Skeletal muscle satellite cell (primary cell): ENCODE measurements around the gene APLN.

Experiments used
- H3K27me3 ChIP-seq: 2 replicates; pipeline ENCODE4 v1.7.0; 2013; ENCODE audit warnings: low read length; ENCODE audit not compliant: control insufficient read depth, insufficient read depth
- H3K36me3 ChIP-seq: 2 replicates; pipeline ENCODE4 v1.7.0; 2013; ENCODE audit warnings: mild to moderate bottlenecking, control low read depth, low read length; ENCODE audit not compliant: insufficient read depth
- H3K4me1 ChIP-seq: 2 replicates; pipeline ENCODE4 v1.7.0; 2013; ENCODE audit warnings: low read length; ENCODE audit not compliant: control insufficient read depth, insufficient read depth
- H3K4me2 ChIP-seq: 2 replicates; pipeline ENCODE4 v1.7.0; 2013; ENCODE audit warnings: mild to moderate bottlenecking, low read length
- H3K4me3 ChIP-seq: 2 replicates; pipeline ENCODE4 v1.7.0; 2013; ENCODE audit warnings: low read length
- H3K9ac ChIP-seq: 2 replicates; pipeline ENCODE4 v1.7.0; 2013; ENCODE audit warnings: mild to moderate bottlenecking, low read depth, low read length, moderate library complexity
- H3K9me3 ChIP-seq: replicated peaks from 2 replicates; pipeline ENCODE4 v1.7.0; 2013; ENCODE audit warnings: mild to moderate bottlenecking, control low read depth, low read length

APLN gene

DNA sequence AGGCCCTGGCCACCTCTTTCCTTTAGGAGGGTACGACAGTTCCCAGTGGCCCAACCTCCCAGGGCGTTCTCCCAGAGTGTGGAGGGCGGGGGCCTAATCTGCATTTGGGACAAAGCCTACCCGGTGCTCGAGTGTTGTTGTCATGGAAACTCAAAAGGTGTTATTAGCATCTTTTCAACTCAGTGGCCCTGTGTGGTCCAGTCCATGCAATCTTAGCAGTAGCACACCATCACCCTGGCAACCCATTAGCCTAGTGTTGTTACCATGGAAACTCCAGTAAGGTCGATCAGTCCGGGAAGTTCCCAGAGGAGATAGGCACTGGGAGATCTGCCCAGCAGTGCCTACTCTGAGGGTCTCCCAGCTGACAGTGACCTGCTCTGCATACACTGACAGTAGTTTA lies 20.2 kb downstream of the APLN start:
- Histone ChIP-seq H3K9ac (no peak overlapping the region), H3K36me3 (no peaks in the 10 kb centered on the region), H3K4me1 (no peaks in the 10 kb centered on the region), H3K4me2 (no peak overlapping the region), H3K4me3 (no peak overlapping the region), H3K9me3 (no peaks in the 10 kb centered on the region), H3K27me3 (peaks cover 5% of the 10 kb centered on the region)

DNA sequence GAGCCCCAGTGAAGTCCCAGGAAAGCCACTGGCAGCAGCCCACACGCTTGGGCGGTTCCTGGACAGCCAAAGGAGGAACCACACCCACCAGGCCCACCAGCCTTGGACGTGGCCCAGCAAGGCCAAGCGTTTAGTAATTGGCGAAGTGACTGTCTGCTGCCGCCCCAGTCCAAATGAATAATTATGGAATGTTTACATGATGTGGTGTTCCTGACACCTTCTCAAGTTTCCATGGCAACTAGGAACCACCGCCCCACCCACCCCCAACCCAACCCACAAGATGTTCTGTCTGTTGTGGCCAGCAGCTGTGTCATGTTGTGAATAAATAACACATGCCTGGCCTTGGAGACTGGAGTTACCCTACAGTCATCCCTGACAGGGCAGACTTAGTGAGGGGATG lies 22.3 kb downstream of the APLN start:
- no peak overlapping the region for H3K9ac ChIP-seq
- no peak overlapping the region for H3K4me3 ChIP-seq
- no peak overlapping the region for H3K4me2 ChIP-seq
- H3K9me3 ChIP-seq: no peaks in the 10 kb centered on the region
- H3K4me1 ChIP-seq: no peaks in the 10 kb centered on the region
- H3K36me3 ChIP-seq: no peaks in the 10 kb centered on the region
- H3K27me3 ChIP-seq: peaks cover 5% of the 10 kb centered on the region

DNA sequence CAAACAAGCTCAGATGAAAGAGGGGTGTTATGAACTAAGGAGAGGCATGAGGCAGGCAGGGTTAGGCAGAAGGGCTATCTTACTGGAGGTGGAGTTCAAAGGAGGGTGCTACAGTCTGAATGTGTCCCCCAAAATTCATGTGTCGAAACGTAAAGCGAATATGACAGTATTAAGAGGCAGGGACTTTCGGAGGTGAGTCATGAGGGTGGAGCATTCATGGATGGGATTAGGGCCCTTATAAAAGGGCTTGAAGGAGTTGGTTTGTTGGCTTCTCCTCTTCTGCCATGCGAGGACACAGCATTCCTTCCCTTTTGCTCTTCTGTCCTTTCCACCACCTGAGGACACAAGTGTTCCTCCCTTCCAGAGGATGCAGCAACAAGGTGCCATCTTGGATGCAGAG lies 22.9 kb downstream of the APLN start:
- Histone ChIP-seq H3K9me3 (no peaks in the 10 kb centered on the region), H3K36me3 (no peaks in the 10 kb centered on the region), H3K9ac (no peak overlapping the region), H3K4me3 (no peak overlapping the region), H3K27me3 (peaks cover 5% of the 10 kb centered on the region), H3K4me1 (no peaks in the 10 kb centered on the region), H3K4me2 (no peak overlapping the region)

DNA sequence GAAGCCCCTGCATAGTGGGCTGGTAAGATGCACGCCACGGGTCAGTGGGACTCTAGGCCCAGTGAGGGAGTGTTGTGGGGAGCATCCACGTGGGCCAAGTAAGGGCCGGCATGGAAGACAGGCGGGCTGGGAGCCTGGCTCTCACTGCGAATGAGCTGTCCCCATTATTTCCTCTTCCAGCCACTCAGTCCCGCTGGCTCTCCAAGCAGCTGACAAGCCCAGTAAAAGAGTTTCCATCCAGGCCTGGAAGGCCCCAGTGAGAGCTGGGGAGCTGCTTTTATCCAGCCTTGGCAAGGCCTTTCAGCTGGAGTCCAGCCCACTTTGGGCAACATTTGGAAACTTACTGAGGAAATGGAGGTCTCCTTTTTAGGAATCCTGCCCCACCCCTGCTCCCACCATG lies 24.9 kb downstream of the APLN start:
- no peak overlapping the region for H3K4me3 ChIP-seq
- H3K4me2 ChIP-seq: no peak overlapping the region
- H3K4me1 ChIP-seq: no peaks in the 10 kb centered on the region
- no peaks in the 10 kb centered on the region for H3K9me3 ChIP-seq
- H3K36me3 ChIP-seq: no peaks in the 10 kb centered on the region
- H3K9ac ChIP-seq: no peak overlapping the region
- no peaks in the 10 kb centered on the region for H3K27me3 ChIP-seq

DNA sequence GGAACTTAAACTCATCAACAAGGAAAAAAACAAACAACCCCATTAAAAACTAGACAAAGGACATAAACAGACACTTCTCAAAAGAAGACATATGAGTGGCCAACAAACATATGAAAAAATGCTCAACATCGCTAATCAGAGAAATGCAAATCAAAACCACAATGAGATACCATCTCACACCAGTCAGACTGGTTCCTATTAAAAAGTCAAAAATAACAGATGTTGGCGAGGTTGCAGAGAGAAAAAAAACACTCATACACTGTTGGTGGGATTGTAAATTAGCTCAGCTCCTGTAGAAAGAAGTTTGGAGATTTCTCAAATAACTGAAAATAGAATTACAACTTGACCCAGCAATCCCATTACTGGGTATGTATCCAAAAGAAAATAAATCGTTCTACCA lies 28.7 kb downstream of the APLN start:
- Histone ChIP-seq H3K36me3 (no peaks in the 10 kb centered on the region), H3K9ac (no peak overlapping the region), H3K4me3 (no peak overlapping the region), H3K4me2 (no peak overlapping the region), H3K27me3 (peaks cover 3% of the 10 kb centered on the region), H3K9me3 (no peaks in the 10 kb centered on the region), H3K4me1 (no peaks in the 10 kb centered on the region)

DNA sequence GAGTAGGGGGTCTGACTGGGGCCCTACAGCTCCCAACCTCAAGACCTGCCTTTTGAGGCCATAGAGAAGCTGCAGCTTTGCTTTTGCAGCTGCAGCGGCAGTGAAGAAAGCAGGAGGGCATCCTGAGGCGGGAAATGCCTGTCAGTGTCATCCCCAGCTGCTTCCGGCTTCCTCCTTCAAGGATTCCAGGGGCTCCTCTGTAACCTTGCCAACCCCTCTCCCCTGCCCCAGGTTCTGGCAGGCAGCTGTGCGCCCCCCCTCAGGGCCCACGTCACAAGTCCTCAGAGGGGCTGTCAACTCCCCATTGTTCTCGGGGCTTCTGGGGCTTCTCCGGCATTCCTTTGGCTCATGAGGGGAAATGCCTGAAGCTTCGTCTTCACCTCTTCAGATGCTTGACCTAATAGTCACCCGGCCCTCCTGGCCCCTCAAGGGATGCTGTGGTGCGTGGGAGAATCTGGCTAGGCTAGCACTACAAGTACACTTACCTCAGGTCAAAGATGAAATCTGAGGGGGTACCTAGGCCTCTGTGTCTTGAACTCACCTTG lies 31.9 kb downstream of the APLN start:
- Histone ChIP-seq H3K36me3 (no peaks in the 10 kb centered on the region), H3K27me3 (peaks cover 3% of the 10 kb centered on the region), H3K9ac (no peak overlapping the region), H3K4me3 (no peak overlapping the region), H3K4me2 (no peak overlapping the region), H3K4me1 (no peaks in the 10 kb centered on the region), H3K9me3 (no peaks in the 10 kb centered on the region)

DNA sequence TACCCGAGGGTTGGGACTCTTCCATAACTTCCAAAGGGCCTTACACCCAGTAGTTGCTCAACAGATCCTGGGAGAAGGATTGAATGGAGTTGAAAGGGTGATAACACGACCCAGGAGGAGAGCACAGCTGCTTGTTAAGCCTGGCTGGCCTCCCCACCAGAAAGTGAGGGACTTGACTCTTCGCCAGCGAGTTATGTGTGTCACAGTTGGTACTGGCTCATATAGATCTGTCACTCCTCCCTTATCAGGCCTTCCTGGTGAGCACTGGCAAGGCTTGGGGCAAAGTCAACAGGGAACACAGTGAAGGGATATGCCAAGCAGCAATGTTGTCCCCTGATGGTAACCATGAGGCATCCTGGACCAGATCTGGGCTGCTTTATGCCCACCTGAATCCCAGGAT lies 35.8 kb downstream of the APLN start:
- H3K9ac ChIP-seq: no peak overlapping the region
- H3K36me3 ChIP-seq: no peaks in the 10 kb centered on the region
- no peaks in the 10 kb centered on the region for H3K4me1 ChIP-seq
- H3K27me3 ChIP-seq: peaks cover 7% of the 10 kb centered on the region
- no peak overlapping the region for H3K4me2 ChIP-seq
- H3K9me3 ChIP-seq: no peaks in the 10 kb centered on the region
- no peak overlapping the region for H3K4me3 ChIP-seq

DNA sequence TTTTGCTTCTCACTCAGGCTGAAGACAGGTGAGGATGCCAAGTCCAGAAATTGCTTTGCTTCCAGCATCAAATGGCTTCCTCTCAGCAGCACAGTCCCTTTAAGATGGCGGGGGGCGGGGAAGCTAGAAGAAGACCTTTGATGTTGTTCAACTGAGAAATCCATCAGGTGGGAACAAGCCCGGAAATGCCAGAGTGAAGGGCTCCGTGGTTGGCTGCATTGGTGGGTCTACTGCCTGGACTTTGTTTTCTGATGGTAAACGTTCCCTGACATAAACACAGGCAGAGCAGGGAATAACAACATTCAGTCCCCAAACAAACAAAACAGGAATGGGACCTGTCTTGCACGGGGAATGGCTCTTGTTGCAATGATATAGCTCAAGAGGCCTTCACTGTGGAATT lies 37.3 kb downstream of the APLN start:
- Histone ChIP-seq H3K4me1 (no peaks in the 10 kb centered on the region), H3K9ac (no peak overlapping the region), H3K9me3 (no peaks in the 10 kb centered on the region), H3K4me3 (no peak overlapping the region), H3K36me3 (no peaks in the 10 kb centered on the region), H3K27me3 (peaks cover 7% of the 10 kb centered on the region), H3K4me2 (no peak overlapping the region)

DNA sequence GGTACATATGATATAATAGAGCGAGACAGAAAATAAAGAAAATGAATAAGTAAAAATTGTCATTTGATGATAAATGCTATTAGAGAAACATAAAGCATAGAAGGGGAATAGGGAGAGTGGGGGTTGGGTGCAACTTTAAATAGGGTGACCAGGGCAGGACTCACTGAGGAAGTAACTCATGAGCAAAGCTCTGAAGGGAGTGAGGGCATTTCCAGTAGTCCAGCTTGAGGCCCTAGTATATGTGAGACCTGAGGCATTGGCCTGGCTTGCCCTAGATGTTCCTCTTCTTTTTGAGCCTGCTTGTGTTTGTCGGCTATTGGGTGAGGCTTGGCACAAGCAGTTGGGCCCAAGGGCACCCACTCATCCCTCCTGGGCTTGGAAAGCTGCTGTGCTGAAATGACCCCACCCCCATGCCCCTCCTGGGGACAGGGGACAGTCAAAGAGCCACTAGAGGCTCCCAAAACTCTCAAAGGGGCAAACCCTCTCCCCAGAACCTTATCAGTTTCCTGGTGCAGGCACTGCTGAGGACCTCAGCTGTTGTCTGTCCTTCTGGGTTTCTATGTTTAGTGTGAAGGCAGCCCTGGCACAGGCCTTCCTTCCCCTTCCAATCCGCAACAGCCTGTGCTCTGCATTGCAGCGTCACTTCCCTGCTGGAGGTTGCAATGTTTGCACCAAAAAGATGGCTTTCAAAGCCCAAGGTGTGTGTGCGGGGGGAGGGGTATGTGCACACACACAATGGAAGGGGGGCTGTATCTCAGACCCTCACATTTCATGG lies 40.1 kb downstream of the APLN start:
- no peak overlapping the region for H3K9ac ChIP-seq
- no peaks in the 10 kb centered on the region for H3K36me3 ChIP-seq
- H3K4me2 ChIP-seq: no peak overlapping the region

DNA sequence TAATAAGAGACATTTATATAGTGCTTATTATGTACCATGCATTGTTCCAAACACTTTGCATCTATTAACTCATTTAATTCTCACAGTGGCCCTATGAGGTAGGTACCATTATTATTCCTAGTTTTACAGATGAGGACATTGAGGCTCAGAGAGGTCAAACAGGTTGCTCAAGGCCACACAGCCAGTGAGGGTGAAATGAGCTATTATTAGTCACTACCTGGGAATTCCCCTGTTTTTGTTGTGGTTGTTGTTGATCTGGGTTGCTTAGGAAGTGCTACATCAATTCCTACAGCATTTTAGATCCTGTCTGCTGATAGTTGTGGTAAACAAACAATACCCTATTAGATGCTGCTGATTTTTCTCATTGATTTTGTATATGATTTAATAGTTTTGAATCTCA lies 41.2 kb downstream of the APLN start:
- Histone ChIP-seq H3K27me3 (peaks cover 23% of the 10 kb centered on the region), H3K4me1 (no peaks in the 10 kb centered on the region), H3K4me2 (no peak overlapping the region), H3K36me3 (no peaks in the 10 kb centered on the region), H3K4me3 (no peak overlapping the region), H3K9ac (no peak overlapping the region), H3K9me3 (no peaks in the 10 kb centered on the region)

More for the DNA sequence above, 40.1 kb downstream of the APLN start:
- peaks cover 14% of the 10 kb centered on the region for H3K27me3 ChIP-seq
- H3K4me3 ChIP-seq: no peak overlapping the region
- H3K4me1 ChIP-seq: no peaks in the 10 kb centered on the region
- H3K9me3 ChIP-seq: no peaks in the 10 kb centered on the region

DNA sequence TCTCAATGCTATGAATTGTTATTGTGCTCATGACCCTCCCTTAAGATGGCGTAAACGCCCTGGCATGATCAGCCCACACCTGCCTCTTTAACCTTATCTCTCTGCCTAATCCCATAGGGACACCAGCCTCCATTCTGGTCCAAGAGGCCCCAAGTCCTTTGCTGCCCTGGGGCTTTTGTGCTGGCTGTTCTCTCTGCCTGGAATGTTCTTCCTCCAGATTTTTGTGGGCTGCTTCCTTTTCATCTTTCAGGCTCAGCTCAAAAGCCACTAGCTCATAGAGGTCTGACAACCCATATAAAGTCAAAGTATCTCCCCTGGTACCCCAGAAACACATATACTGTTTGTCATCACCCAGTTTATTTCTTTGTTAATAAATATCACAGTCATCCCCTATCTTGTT lies 42.4 kb downstream of the APLN start:
- no peak overlapping the region for H3K4me3 ChIP-seq

DNA sequence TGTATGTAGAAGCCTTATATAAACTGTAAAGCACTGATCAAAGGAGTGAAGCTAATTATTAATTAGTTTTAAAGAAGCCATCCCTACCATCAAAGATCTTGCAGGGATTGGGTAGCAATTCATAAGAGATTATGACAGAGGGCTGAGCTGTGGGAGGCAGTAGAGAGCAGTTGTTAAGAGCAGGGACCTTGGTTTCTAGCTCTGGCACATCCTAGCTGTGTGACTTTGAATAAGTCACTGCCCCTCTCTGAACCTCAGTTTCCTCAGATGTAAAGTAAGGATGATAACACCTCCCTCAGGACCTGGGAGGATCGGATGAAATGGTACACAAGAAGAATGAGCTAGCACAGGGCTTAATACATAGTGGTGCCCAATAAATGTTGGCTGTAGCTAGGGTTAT lies 45.4 kb downstream of the APLN start:
- H3K9ac ChIP-seq: no peak overlapping the region
- no peak overlapping the region for H3K4me2 ChIP-seq
- H3K36me3 ChIP-seq: no peaks in the 10 kb centered on the region
- no peaks in the 10 kb centered on the region for H3K9me3 ChIP-seq
- no peak overlapping the region for H3K4me3 ChIP-seq
- H3K27me3 ChIP-seq: peaks cover 22% of the 10 kb centered on the region
- H3K4me1 ChIP-seq: peaks cover 2% of the 10 kb centered on the region

More for the DNA sequence above, 42.4 kb downstream of the APLN start:
- Histone ChIP-seq H3K4me1 (no peaks in the 10 kb centered on the region), H3K9me3 (no peaks in the 10 kb centered on the region), H3K36me3 (no peaks in the 10 kb centered on the region), H3K27me3 (peaks cover 23% of the 10 kb centered on the region), H3K9ac (no peak overlapping the region), H3K4me2 (no peak overlapping the region)
